Fibroblast of mammary gland (primary cell): Measurements from ENCODE around the gene UBXN4.
A peak's percentile ranks its signal among the peaks of the same experiment; 100 is the strongest.

Experiments used
- DNase-seq: peaks from one replicate; pipeline ENCODE4 v3.0.0-alpha.2; 2010; ENCODE audit warnings: low read depth
- H3K4me3 ChIP-seq: 2 replicates; pipeline ENCODE4 v1.5.1; 2011; ENCODE audit warnings: low read depth, mild to moderate bottlenecking, low read length, moderate library complexity; ENCODE audit not compliant: control insufficient read depth
- TF ChIP-seq, protein P1 (sequence below): conservative IDR thresholded peaks from 2 replicates; pipeline ENCODE4 v1.5.1; 2011; ENCODE audit warnings: low read depth, low read length, inconsistent platforms; ENCODE audit not compliant: control insufficient read depth, insufficient read depth

The UBXN4 gene

DNA sequence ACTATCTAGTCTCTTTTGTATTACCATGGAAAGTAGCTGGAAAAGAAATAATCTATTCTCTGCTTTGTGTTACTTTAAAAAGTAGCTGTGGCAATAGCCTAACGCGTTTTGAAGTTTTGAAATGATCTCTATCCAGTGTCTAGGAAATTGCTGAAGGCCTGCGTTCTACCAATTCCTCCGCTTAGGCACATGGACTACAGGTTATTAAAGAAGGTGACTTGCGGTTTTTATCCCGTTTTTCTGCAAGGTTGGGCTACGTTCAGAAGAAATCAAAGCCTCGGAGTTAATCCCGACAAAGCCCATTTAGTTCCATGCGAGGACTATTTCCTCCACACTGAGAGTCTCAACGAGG is 636 bp upstream of the UBXN4 start:
- TF ChIP-seq, protein P1, sequence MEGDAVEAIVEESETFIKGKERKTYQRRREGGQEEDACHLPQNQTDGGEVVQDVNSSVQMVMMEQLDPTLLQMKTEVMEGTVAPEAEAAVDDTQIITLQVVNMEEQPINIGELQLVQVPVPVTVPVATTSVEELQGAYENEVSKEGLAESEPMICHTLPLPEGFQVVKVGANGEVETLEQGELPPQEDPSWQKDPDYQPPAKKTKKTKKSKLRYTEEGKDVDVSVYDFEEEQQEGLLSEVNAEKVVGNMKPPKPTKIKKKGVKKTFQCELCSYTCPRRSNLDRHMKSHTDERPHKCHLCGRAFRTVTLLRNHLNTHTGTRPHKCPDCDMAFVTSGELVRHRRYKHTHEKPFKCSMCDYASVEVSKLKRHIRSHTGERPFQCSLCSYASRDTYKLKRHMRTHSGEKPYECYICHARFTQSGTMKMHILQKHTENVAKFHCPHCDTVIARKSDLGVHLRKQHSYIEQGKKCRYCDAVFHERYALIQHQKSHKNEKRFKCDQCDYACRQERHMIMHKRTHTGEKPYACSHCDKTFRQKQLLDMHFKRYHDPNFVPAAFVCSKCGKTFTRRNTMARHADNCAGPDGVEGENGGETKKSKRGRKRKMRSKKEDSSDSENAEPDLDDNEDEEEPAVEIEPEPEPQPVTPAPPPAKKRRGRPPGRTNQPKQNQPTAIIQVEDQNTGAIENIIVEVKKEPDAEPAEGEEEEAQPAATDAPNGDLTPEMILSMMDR, result no peak
- no peak for DNase-seq
- no peak overlapping the region for H3K4me3 ChIP-seq

DNA sequence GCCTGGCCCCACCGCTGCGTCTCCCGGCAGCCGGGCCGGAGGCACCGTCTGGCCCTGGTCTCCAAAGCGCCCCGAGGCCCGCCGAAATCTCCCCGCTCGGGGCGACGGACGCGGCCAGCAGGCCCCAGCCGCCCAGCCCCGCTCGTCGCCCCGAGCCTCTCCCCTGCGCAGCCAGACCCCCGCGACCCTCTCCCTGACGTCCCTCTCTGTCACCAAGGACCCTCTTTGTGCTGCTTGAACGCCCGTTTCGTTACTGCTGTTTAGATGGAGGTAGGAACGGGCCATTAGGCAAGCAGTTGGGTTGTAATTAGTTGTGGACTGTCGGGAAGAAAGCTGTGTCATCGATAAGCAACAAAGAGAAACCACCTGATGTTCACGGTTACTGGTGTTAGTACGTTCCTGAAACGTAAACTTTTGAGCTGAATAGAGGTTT is 686 bp downstream of the UBXN4 start:
- H3K4me3 ChIP-seq, result peak overlapping the region; percentile 69
- TF ChIP-seq, protein P1, result no peak
- DNase-seq, result peak; percentile 65

DNA sequence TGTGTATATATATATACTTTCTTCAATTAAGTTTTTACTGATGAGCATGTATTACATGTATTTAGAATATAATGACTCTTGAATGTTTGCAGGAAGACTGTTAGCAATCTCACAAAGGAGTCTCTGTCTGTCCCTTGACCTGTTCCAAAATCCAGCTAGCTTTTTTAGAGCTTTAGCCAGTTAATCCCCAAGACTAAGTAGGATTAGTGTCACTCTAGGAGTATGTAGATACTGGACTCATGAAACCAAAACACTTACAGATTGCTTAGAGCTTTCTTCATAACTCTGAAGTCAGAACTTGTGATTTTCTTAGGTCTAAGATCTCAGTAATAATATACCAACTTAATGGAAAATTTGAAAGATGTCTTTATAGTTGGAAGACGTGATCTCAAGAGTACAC is 2.2 kb downstream of the UBXN4 start:
- peak; percentile 2 for DNase-seq
- H3K4me3 ChIP-seq, result no peak overlapping the region
- TF ChIP-seq, protein P1, result no peak

- TF ChIP-seq, protein P1, result peak; percentile 23
- peak; percentile 59 for DNase-seq
- H3K4me3 ChIP-seq, result no peak overlapping the region
Observed at GRCh38 chr2:135744760-135745314, 3.2 kb downstream of the UBXN4 start.

GRCh38 chr2:135745545-135745944 is 3.9 kb downstream of the UBXN4 start:
- TF ChIP-seq, protein P1, result no peak
- no peak overlapping the region for H3K4me3 ChIP-seq
- DNase-seq, result peak; percentile 76

- TF ChIP-seq, protein P1, result no peak
- no peak for DNase-seq
- no peak overlapping the region for H3K4me3 ChIP-seq
Observed at GRCh38 chr2:135755573-135755972, 13.9 kb downstream of the UBXN4 start.

DNA sequence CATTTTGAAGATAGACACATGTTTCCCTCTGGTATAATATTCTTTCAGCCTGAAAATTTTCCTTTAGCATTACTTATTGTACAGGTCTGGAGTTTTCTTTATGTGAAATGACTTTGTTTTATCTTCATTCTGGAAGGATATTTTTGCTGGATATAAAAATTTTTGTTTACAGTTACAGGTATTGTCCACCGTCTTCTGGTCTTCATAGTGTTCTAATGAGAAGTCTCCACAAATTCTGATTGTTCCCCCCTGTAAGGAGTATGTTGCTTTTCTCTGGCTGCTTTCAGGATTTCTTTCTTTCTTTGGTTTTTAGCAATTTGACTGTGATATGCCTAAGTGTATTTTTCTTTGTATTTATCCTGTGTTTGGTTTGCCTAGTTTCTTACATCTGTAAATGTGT is 15.0 kb downstream of the UBXN4 start:
- no peak overlapping the region for H3K4me3 ChIP-seq
- TF ChIP-seq, protein P1, result no peak
- DNase-seq, result no peak
